ENCODE data around the gene MAST4. TPM values are rescaled to one million over a fixed set of nuclear protein-coding genes. Genes with fewer than 3 reads are reported as not detected.

Gene MAST4
- total and polyA plus RNA-seq, 2 donors (not counting 1 experiment from before 2014, with no cell fraction given) = 7.0 to 15.2 TPM

- no peak overlapping the region for H3K4me2 ChIP-seq (ENCODE audit: extremely low read depth, insufficient read depth, low read length)
- H4K20me1 ChIP-seq (ENCODE audit: control insufficient read depth, extremely low read depth, insufficient read depth, low read length) = no peaks in the 10 kb centered on the region
- H2AFZ ChIP-seq (ENCODE audit: low read length) = no peak overlapping the region
- no peaks in the 10 kb centered on the region for H3K36me3 ChIP-seq (ENCODE audit: control insufficient read depth, insufficient read depth, low read length)
- H3K79me2 ChIP-seq (ENCODE audit: control insufficient read depth, insufficient read depth, low read length) = no peaks in the 10 kb centered on the region
- DNase-seq (ENCODE audit: low read depth in 2 of 2) = no peak
- H3K27ac ChIP-seq (ENCODE audit: insufficient read depth, low read length) = no peak overlapping the region
- no peak overlapping the region for H3K4me3 ChIP-seq (replicated peaks in 1 of 4; ENCODE audit: control extremely low read depth in 1 of 4, insufficient read depth in 1 of 4, low read depth in 3 of 4, low read length in 4 of 4)
- H3K27me3 ChIP-seq (ENCODE audit: control insufficient read depth, insufficient read depth, low read length) = no peaks in the 10 kb centered on the region
- H3K9ac ChIP-seq (ENCODE audit: insufficient read depth, low read length) = no peak overlapping the region
- H3K4me1 ChIP-seq (ENCODE audit: control insufficient read depth, extremely low read depth, insufficient read depth, low read length) = no peaks in the 10 kb centered on the region
- TF ChIP-seq CTCF (conservative IDR thresholded peaks at IDR 0.05 in 1 of 2, IDR thresholded peaks at IDR 0.05 in 1 of 2; ENCODE audit: low read depth in 1 of 2, low read length in 2 of 2) (no peak), EZH2 (IDR thresholded peaks at IDR 0.05; ENCODE audit: low read length, missing control alignments) (no peak)
- H3K9me3 ChIP-seq (ENCODE audit: control insufficient read depth, insufficient read depth, low read depth, low read length) = no peaks in the 10 kb centered on the region
Measured at GRCh38 chr5:66701244-66701643, 105.1 kb downstream of the MAST4 start.

GRCh38 chr5:66702426-66702825 lies 106.2 kb downstream of the MAST4 start:
- Histone ChIP-seq H3K79me2 (ENCODE audit: control insufficient read depth, insufficient read depth, low read length) (no peaks in the 10 kb centered on the region), H3K27me3 (ENCODE audit: control insufficient read depth, insufficient read depth, low read length) (no peaks in the 10 kb centered on the region), H4K20me1 (ENCODE audit: control insufficient read depth, extremely low read depth, insufficient read depth, low read length) (no peaks in the 10 kb centered on the region), H3K9ac (ENCODE audit: insufficient read depth, low read length) (no peak overlapping the region), H3K4me2 (ENCODE audit: extremely low read depth, insufficient read depth, low read length) (no peak overlapping the region), H3K4me1 (ENCODE audit: control insufficient read depth, extremely low read depth, insufficient read depth, low read length) (no peaks in the 10 kb centered on the region), H3K4me3 (replicated peaks in 1 of 4; ENCODE audit: control extremely low read depth in 1 of 4, insufficient read depth in 1 of 4, low read depth in 3 of 4, low read length in 4 of 4) (no peak overlapping the region), H3K36me3 (ENCODE audit: control insufficient read depth, insufficient read depth, low read length) (no peaks in the 10 kb centered on the region), H2AFZ (ENCODE audit: low read length) (no peak overlapping the region), H3K9me3 (ENCODE audit: control insufficient read depth, insufficient read depth, low read depth, low read length) (no peaks in the 10 kb centered on the region), H3K27ac (ENCODE audit: insufficient read depth, low read length) (no peak overlapping the region)
- DNase-seq (ENCODE audit: low read depth in 2 of 2) = no peak
- TF ChIP-seq CTCF (conservative IDR thresholded peaks at IDR 0.05 in 1 of 2, IDR thresholded peaks at IDR 0.05 in 1 of 2; ENCODE audit: low read depth in 1 of 2, low read length in 2 of 2) (no peak), EZH2 (IDR thresholded peaks at IDR 0.05; ENCODE audit: low read length, missing control alignments) (no peak)

GRCh38 chr5:66704790-66705425 lies 108.7 kb downstream of the MAST4 start:
- Histone ChIP-seq H3K79me2 (ENCODE audit: control insufficient read depth, insufficient read depth, low read length) (no peaks in the 10 kb centered on the region), H3K27ac (ENCODE audit: insufficient read depth, low read length) (no peak overlapping the region), H3K36me3 (ENCODE audit: control insufficient read depth, insufficient read depth, low read length) (no peaks in the 10 kb centered on the region), H2AFZ (ENCODE audit: low read length) (no peak overlapping the region), H3K9ac (ENCODE audit: insufficient read depth, low read length) (no peak overlapping the region), H3K9me3 (ENCODE audit: control insufficient read depth, insufficient read depth, low read depth, low read length) (no peaks in the 10 kb centered on the region), H3K4me3 (replicated peaks in 1 of 4; ENCODE audit: control extremely low read depth in 1 of 4, insufficient read depth in 1 of 4, low read depth in 3 of 4, low read length in 4 of 4) (no peak overlapping the region), H3K4me1 (ENCODE audit: control insufficient read depth, extremely low read depth, insufficient read depth, low read length) (no peaks in the 10 kb centered on the region), H3K27me3 (ENCODE audit: control insufficient read depth, insufficient read depth, low read length) (no peaks in the 10 kb centered on the region), H4K20me1 (ENCODE audit: control insufficient read depth, extremely low read depth, insufficient read depth, low read length) (no peaks in the 10 kb centered on the region), H3K4me2 (ENCODE audit: extremely low read depth, insufficient read depth, low read length) (no peak overlapping the region)
- TF ChIP-seq EZH2 (IDR thresholded peaks at IDR 0.05; ENCODE audit: low read length, missing control alignments) (no peak), CTCF (conservative IDR thresholded peaks at IDR 0.05 in 1 of 2, IDR thresholded peaks at IDR 0.05 in 1 of 2; ENCODE audit: low read depth in 1 of 2, low read length in 2 of 2) (no peak)
- DNase-seq (ENCODE audit: low read depth in 2 of 2) = peak; percentile 11 to 62

Measured in fibroblast of lung (primary cell).